ENCODE results near the gene HLA-B.

DNA sequence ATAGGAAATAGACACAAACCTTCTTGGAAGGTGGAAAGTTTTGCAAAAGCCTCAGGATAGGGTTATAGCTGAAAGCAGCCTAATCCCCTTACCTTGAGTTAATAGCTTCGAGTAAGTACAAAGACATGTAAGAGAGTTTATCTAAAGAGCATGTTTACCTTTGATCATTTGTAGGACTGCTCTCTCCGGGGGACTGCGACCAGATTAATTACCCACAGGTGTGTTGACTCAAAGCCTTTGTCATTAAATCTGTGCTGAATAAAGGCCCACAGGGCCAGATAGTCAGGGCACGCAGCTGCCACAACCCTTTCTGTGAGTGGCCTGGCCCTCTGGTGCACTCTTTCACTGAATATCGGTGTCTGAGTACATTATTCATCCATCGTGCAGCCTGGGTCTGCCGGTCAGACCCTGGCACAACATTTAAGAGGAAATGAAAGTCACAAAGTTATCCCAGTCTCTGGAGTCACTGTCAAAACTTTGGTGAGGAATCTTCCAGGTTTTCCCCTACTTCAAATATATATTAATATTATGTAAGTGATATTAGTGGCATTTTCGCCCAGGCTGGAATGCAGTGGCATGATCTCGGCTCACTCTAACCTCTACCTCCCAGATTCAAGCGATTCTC is 41.0 kb upstream of the HLA-B start:
- TF ChIP-seq ZNF23 (tag by site-specific recombination; IDR thresholded peaks at IDR 0.05; ENCODE audit: borderline replicate concordance), result no peak
- TF ChIP-seq, protein P1, sequence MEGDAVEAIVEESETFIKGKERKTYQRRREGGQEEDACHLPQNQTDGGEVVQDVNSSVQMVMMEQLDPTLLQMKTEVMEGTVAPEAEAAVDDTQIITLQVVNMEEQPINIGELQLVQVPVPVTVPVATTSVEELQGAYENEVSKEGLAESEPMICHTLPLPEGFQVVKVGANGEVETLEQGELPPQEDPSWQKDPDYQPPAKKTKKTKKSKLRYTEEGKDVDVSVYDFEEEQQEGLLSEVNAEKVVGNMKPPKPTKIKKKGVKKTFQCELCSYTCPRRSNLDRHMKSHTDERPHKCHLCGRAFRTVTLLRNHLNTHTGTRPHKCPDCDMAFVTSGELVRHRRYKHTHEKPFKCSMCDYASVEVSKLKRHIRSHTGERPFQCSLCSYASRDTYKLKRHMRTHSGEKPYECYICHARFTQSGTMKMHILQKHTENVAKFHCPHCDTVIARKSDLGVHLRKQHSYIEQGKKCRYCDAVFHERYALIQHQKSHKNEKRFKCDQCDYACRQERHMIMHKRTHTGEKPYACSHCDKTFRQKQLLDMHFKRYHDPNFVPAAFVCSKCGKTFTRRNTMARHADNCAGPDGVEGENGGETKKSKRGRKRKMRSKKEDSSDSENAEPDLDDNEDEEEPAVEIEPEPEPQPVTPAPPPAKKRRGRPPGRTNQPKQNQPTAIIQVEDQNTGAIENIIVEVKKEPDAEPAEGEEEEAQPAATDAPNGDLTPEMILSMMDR (tag by site-specific recombination; IDR thresholded peaks at IDR 0.05), result no peak
- TF ChIP-seq, protein P2, sequence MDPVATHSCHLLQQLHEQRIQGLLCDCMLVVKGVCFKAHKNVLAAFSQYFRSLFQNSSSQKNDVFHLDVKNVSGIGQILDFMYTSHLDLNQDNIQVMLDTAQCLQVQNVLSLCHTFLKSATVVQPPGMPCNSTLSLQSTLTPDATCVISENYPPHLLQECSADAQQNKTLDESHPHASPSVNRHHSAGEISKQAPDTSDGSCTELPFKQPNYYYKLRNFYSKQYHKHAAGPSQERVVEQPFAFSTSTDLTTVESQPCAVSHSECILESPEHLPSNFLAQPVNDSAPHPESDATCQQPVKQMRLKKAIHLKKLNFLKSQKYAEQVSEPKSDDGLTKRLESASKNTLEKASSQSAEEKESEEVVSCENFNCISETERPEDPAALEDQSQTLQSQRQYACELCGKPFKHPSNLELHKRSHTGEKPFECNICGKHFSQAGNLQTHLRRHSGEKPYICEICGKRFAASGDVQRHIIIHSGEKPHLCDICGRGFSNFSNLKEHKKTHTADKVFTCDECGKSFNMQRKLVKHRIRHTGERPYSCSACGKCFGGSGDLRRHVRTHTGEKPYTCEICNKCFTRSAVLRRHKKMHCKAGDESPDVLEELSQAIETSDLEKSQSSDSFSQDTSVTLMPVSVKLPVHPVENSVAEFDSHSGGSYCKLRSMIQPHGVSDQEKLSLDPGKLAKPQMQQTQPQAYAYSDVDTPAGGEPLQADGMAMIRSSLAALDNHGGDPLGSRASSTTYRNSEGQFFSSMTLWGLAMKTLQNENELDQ (tag by site-specific recombination; IDR thresholded peaks at IDR 0.05; ENCODE audit: low read depth), result no peak
- no peak for TF ChIP-seq ZFP37 (tag by site-specific recombination; IDR thresholded peaks at IDR 0.05)

Measured in HEK293 (cell line).